GM12878 (cell line): ENCODE results near the gene NFAM1. TPM values are rescaled to one million over a fixed set of nuclear protein-coding genes. Genes with fewer than 3 reads are reported as not detected.

Experiments
- ATAC-seq: fragments of 200-7000 bp; cut with Tn5 transposase; 3 replicates; pipeline ENCODE4 v1.9.1; 2020; ENCODE audit warnings: mild to moderate bottlenecking, moderate library complexity
- BruUV-seq: library from RNA; stranded (reverse); fragments of 400-500 nt; replicated peaks from 2 replicates; lab custom pipeline; 2021; lab: Mats Ljungman, UMichigan
- CTCF ChIA-PET: fragments of 300-600 bp; sonication (Branson Sonifier 250); formaldehyde crosslinking; extraction: SDS; loops from one replicate; lab custom pipeline; 2021; ENCODE audit warnings: inconsistent platforms; lab: Yijun Ruan, JAX
- POLR2A ChIA-PET: fragments of 350-600 bp; formaldehyde crosslinking; extraction: SDS; loops from one replicate; lab custom pipeline; 2021; ENCODE audit warnings: inconsistent platforms; lab: Charles Lee
- RAD21 ChIA-PET: fragments of 300-600 bp; sonication (Branson Sonifier 250); formaldehyde crosslinking; loops from one replicate; lab custom pipeline; 2023; ENCODE audit warnings: antibody characterized with exemption; ENCODE audit not compliant: unreplicated experiment; lab: Charles Lee
- SMC1A ChIA-PET: fragments of 300-600 bp; sonication (Branson Sonifier 250); formaldehyde crosslinking; loops from one replicate; lab custom pipeline; 2023; ENCODE audit not compliant: unreplicated experiment, uncharacterized antibody; lab: Charles Lee
- DNase-seq: peaks from one replicate; pipeline ENCODE4 v3.0.0-alpha.2; 2011; ENCODE audit warnings: low read depth, low spot score
- FAIRE-seq: peaks from 3 replicates; lab custom pipeline; 2011; peaks lifted over from hg19 to GRCh38; lab: Jason Lieb, UNC
- H2AFZ ChIP-seq: 2 replicates; pipeline ENCODE4 v1.6.0; 2011; ENCODE audit warnings: low read depth, low read length, control low read depth; ENCODE audit not compliant: control insufficient read depth
- H3K27ac ChIP-seq: 2 replicates; pipeline ENCODE4 v1.5.1; 2011; ENCODE audit warnings: control low read depth; ENCODE audit not compliant: control insufficient read depth, insufficient read depth
- H3K27me3 ChIP-seq, 2 experiments: replicated peaks in 1 of 2; 2 replicates each; pipeline versions ENCODE4 v1.6.0 to v1.6.1; 2011; ENCODE audit warnings: low read length in 1 of 2; ENCODE audit not compliant: control insufficient read depth in 2 of 2, insufficient read depth in 2 of 2
- H3K36me3 ChIP-seq, 2 experiments: 2 replicates each; pipeline ENCODE4 v1.5.1; 2011; ENCODE audit warnings: low read length in 1 of 2; ENCODE audit not compliant: control insufficient read depth in 2 of 2, insufficient read depth in 2 of 2
- H3K4me1 ChIP-seq: 2 replicates; pipeline ENCODE4 v1.6.1; 2011; ENCODE audit warnings: mild to moderate bottlenecking, low read length, moderate library complexity, mixed read lengths; ENCODE audit not compliant: control insufficient read depth, insufficient read depth
- H3K4me2 ChIP-seq: 2 replicates; pipeline ENCODE4 v1.6.0; 2011; ENCODE audit warnings: control low read depth; ENCODE audit not compliant: control insufficient read depth, insufficient read depth
- H3K4me3 ChIP-seq: fragments of 200-600 bp; sonication (generic); 2 replicates; pipeline ENCODE4 v1.5.1; 2016
- H3K79me2 ChIP-seq: 2 replicates; pipeline ENCODE4 v1.6.0; 2011; ENCODE audit warnings: low read length; ENCODE audit not compliant: control insufficient read depth, insufficient read depth
- H3K9ac ChIP-seq: 2 replicates; pipeline ENCODE4 v1.8.0; 2011; ENCODE audit warnings: low read length, control low read depth, mixed read lengths; ENCODE audit not compliant: control insufficient read depth, insufficient read depth
- H3K9me3 ChIP-seq: replicated peaks from 3 replicates; pipeline ENCODE4 v1.5.1; 2011; ENCODE audit warnings: mild to moderate bottlenecking, low read length; ENCODE audit not compliant: control insufficient read depth, insufficient read depth
- H4K20me1 ChIP-seq: 2 replicates; pipeline ENCODE4 v1.6.0; 2011; ENCODE audit not compliant: control insufficient read depth, insufficient read depth
- GABPA ChIP-seq: IDR thresholded peaks from 2 replicates; pipeline ENCODE4 v1.6.1; 2014; ENCODE audit warnings: antibody characterized with exemption, low read depth, mild to moderate bottlenecking, inconsistent platforms
- HDGF ChIP-seq: fragments of 450-650 bp; IDR thresholded peaks from 2 replicates; pipeline ENCODE4 v1.6.1; 2016; ENCODE audit warnings: antibody characterized with exemption
- NKRF ChIP-seq: fragments of 450-650 bp; conservative IDR thresholded peaks from 2 replicates; pipeline ENCODE4 v1.6.1; 2017; ENCODE audit warnings: mild to moderate bottlenecking, moderate library complexity
- POLR2AphosphoS5 ChIP-seq: IDR thresholded peaks from 2 replicates; pipeline ENCODE4 v1.6.1; 2011; ENCODE audit warnings: mild to moderate bottlenecking, low read length, inconsistent platforms
- PRDM15 ChIP-seq: fragments of 450-650 bp; formaldehyde crosslinking; IDR thresholded peaks from 2 replicates; pipeline ENCODE4 v1.4.0; 2020; ENCODE audit warnings: mild to moderate bottlenecking, moderate library complexity
- USF1 ChIP-seq: IDR thresholded peaks from 2 replicates; pipeline ENCODE4 v1.6.1; 2011; ENCODE audit warnings: borderline replicate concordance, low read depth, mild to moderate bottlenecking, moderate library complexity, mixed read lengths, low read length; ENCODE audit not compliant: insufficient read depth; ENCODE audit errors: extremely low read length
- ZBTB40 ChIP-seq: fragments of 450-650 bp; IDR thresholded peaks from 2 replicates; pipeline ENCODE4 v1.6.1; 2016; ENCODE audit warnings: mild to moderate bottlenecking, moderate library complexity, borderline replicate concordance
- WGBS: methylation state at CpG from one replicate; pipeline ENCODE4 v1.1.6; 2016; ENCODE audit warnings: low lambda C conversion rate; ENCODE audit not compliant: insufficient replicate concordance, insufficient coverage; ENCODE audit errors: missing lambda C conversion rate; 5-methylcytosine and 5-hydroxymethylcytosine counted together
- in situ Hi-C: fragments of 300-500 bp; cut with MboI; formaldehyde crosslinking; loops from 9 replicates; pipeline ENCODE4 v1.14.3; 2018; ENCODE audit warnings: mixed read lengths
- intact Hi-C: fragments of 100-400 bp; cut with micrococcal nuclease; formaldehyde crosslinking; loops from one replicate; pipeline ENCODE4 v1.14.2; 2022; ENCODE audit not compliant: unreplicated experiment
- polyA plus RNA-seq, 11 experiments: library from polyadenylated mRNA; depleted of rRNA in 4 of 11; unstranded in 6 of 11; stranded (reverse) in 5 of 11; fragments of >200 nt; fragmentation: Nextera tagmentation in 4 of 11; fragmentation: Illumina TruSeq in 1 of 11; extraction: Ambion mirVana in 4 of 11; extraction: Trizol in 1 of 11; gene quantifications; 1 replicate in 1 of 11; 2 replicates in 10 of 11; pipeline versions ENCODE4 v1.2.1 to v1.2.3, GENCODE V29; 2011 to 2016; ENCODE audit warnings: inconsistent platforms in 2 of 11, missing spikeins in 2 of 11, low read depth in 1 of 11
- total RNA-seq, 4 experiments: library from RNA; depleted of rRNA in 3 of 4; stranded (reverse); fragments of >200 nt in 3 of 4; fragmentation: Illumina TruSeq in 1 of 4; extraction: Trizol in 1 of 4; gene quantifications; 2 replicates each; pipeline versions ENCODE4 v1.2.1 to v1.2.3, GENCODE V29; 2013 to 2021

Gene NFAM1
- total and polyA plus RNA-seq, 10 of the 15 experiments (the other 5 are each of a cell fraction or from before 2014, with no cell fraction given) = 0.13 to 1.3 (median 0.24) TPM; not detected in 3

GRCh38 chr22:42452916-42453315, 20.7 kb upstream of the NFAM1 start:
- H3K4me2 ChIP-seq = no peak overlapping the region
- H3K9me3 ChIP-seq = no peaks in the 10 kb centered on the region
- SMC1A ChIA-PET = interaction anchor here (0.9 to 1.1 kb wide), 2 partner anchors 8 to 9 kb away, joined by 3 to 5 read pairs; no protein-coding TSS in a partner anchor
- H3K79me2 ChIP-seq = no peaks in the 10 kb centered on the region
- RAD21 ChIA-PET = no interaction called here
- TF ChIP-seq ZBTB40 = no peak
- TF ChIP-seq PRDM15 (CRISPR knock-in tag) = no peak
- TF ChIP-seq HDGF = no peak
- TF ChIP-seq USF1 = no peak
- no peak for TF ChIP-seq POLR2AphosphoS5
- TF ChIP-seq GABPA = no peak
- no peak for TF ChIP-seq NKRF
- no peak for DNase-seq
- CTCF ChIA-PET = interaction anchor here (0.5 to 3.2 kb wide), 3 partner anchors 9 to 19 kb away, joined by 3 to 16 read pairs (median 3); no protein-coding TSS in a partner anchor
- H3K4me1 ChIP-seq = peaks cover 6% of the 10 kb centered on the region
- no peak overlapping the region for H2AFZ ChIP-seq
- WGBS = 58% methylated on average over 6 of the region's 6 CpGs
- H4K20me1 ChIP-seq = no peaks in the 10 kb centered on the region
- H3K9ac ChIP-seq = no peak overlapping the region
- ATAC-seq = no peak; the same call in 2 of the 3 replicates
- intact Hi-C loops (no loop called here), in situ Hi-C loops (no loop called here)
- no peak for FAIRE-seq
- no peak overlapping the region for H3K4me3 ChIP-seq
- no TSS peak for BruUV-seq
- POLR2A ChIA-PET = interaction anchor here (0.6 to 0.7 kb wide), 4 partner anchors 13 to 756 kb away, joined by 3 read pairs; no protein-coding TSS in a partner anchor
- H3K36me3 ChIP-seq = no peaks in the 10 kb centered on the region
- no peaks in the 10 kb centered on the region for H3K27me3 ChIP-seq
- H3K27ac ChIP-seq = no peak overlapping the region
